H9 (cell line): ENCODE results near the gene PTCD2. TPM values are rescaled to one million over a fixed set of nuclear protein-coding genes. Genes with fewer than 3 reads are reported as not detected.

ENCODE experiments used
- DNase-seq: peaks from one replicate; pipeline ENCODE4 v3.0.0-alpha.2; 2017
- H2AFZ ChIP-seq: one replicate; pipeline ENCODE4 v1.6.1; 2013; ENCODE audit warnings: mild to moderate bottlenecking, low read length, control low read depth, moderate library complexity
- H2AK5ac ChIP-seq: 2 replicates; pipeline ENCODE4 v1.6.1; 2013; ENCODE audit warnings: low read length, control low read depth, mixed read lengths; ENCODE audit not compliant: insufficient read length
- H2BK120ac ChIP-seq: one replicate; pipeline ENCODE4 v1.6.1; 2013; ENCODE audit warnings: low read depth, mild to moderate bottlenecking, low read length, control low read depth, inconsistent platforms; ENCODE audit not compliant: poor library complexity, severe bottlenecking
- H2BK12ac ChIP-seq: 2 replicates; pipeline ENCODE4 v1.6.1; 2013; ENCODE audit warnings: low read length, control low read depth, mixed read lengths, low read depth; ENCODE audit not compliant: insufficient read length
- H2BK15ac ChIP-seq: 2 replicates; pipeline ENCODE4 v1.6.1; 2013; ENCODE audit warnings: low read depth, low read length, control low read depth
- H2BK20ac ChIP-seq: one replicate; pipeline ENCODE4 v1.6.1; 2013; ENCODE audit warnings: low read depth, mild to moderate bottlenecking, low read length, control low read depth, inconsistent platforms; ENCODE audit not compliant: poor library complexity, severe bottlenecking
- H2BK5ac ChIP-seq: 2 replicates; pipeline ENCODE4 v1.6.1; 2013; ENCODE audit warnings: low read length, control low read depth, mixed read lengths; ENCODE audit not compliant: insufficient read length
- H3K14ac ChIP-seq: 2 replicates; pipeline ENCODE4 v1.6.1; 2013; ENCODE audit warnings: low read length, control low read depth; ENCODE audit not compliant: insufficient read depth
- H3K18ac ChIP-seq: 2 replicates; pipeline ENCODE4 v1.6.1; 2013; ENCODE audit warnings: low read depth, mild to moderate bottlenecking, mixed read lengths, low read length, control low read depth; ENCODE audit not compliant: insufficient read length
- H3K23ac ChIP-seq: 2 replicates; pipeline ENCODE4 v1.6.1; 2013; ENCODE audit warnings: low read length, control low read depth, mixed read lengths, low read depth; ENCODE audit not compliant: insufficient read length
- H3K23me2 ChIP-seq: 2 replicates; pipeline ENCODE4 v1.6.1; 2013; ENCODE audit warnings: low read depth, mild to moderate bottlenecking, mixed read lengths, low read length, control low read depth; ENCODE audit not compliant: insufficient read length, poor library complexity, severe bottlenecking
- H3K27ac ChIP-seq: 2 replicates; pipeline ENCODE4 v1.5.1; 2013; ENCODE audit warnings: low read length, control low read depth, mixed read lengths, low read depth; ENCODE audit not compliant: insufficient read length
- H3K27me3 ChIP-seq: 2 replicates; pipeline ENCODE4 v1.6.1; 2013; ENCODE audit warnings: low read length, control low read depth, inconsistent platforms; ENCODE audit not compliant: insufficient read depth
- H3K4ac ChIP-seq: 2 replicates; pipeline ENCODE4 v1.6.1; 2013; ENCODE audit warnings: low read depth, mild to moderate bottlenecking, control low read depth, inconsistent platforms, low read length, moderate library complexity
- H3K4me1 ChIP-seq: 2 replicates; pipeline ENCODE4 v1.6.1; 2013; ENCODE audit warnings: low read length, control low read depth, inconsistent platforms; ENCODE audit not compliant: insufficient read depth
- H3K4me2 ChIP-seq: 2 replicates; pipeline ENCODE4 v1.6.1; 2013; ENCODE audit warnings: low read length, control low read depth, mixed read lengths; ENCODE audit not compliant: insufficient read length, insufficient read depth
- H3K56ac ChIP-seq: 2 replicates; pipeline ENCODE4 v1.6.1; 2013; ENCODE audit warnings: low read depth, mild to moderate bottlenecking, mixed read lengths, low read length, control low read depth; ENCODE audit not compliant: insufficient read length
- H3K79me1 ChIP-seq: 2 replicates; pipeline ENCODE4 v1.6.1; 2013; ENCODE audit warnings: low read depth, mild to moderate bottlenecking, moderate library complexity, low read length, control low read depth, inconsistent platforms; ENCODE audit not compliant: insufficient read depth, poor library complexity, severe bottlenecking
- H3K79me2 ChIP-seq: 2 replicates; pipeline ENCODE4 v1.6.1; 2013; ENCODE audit warnings: low read length, control low read depth, inconsistent platforms; ENCODE audit not compliant: insufficient read depth
- H3K9ac ChIP-seq: 2 replicates; pipeline ENCODE4 v1.6.1; 2013; ENCODE audit warnings: low read length, control low read depth, mixed read lengths; ENCODE audit not compliant: insufficient read length; ENCODE audit errors: extremely low read depth
- H3K9me3 ChIP-seq: one replicate; pipeline ENCODE4 v1.6.1; 2013; ENCODE audit warnings: low read depth, low read length, inconsistent platforms; ENCODE audit not compliant: control insufficient read depth
- H3T11ph ChIP-seq: one replicate; pipeline ENCODE4 v1.6.1; 2013; ENCODE audit warnings: mild to moderate bottlenecking, low read length, control low read depth, inconsistent platforms
- H4K20me1 ChIP-seq: one replicate; pipeline ENCODE4 v1.6.1; 2013; ENCODE audit not compliant: control insufficient read depth, insufficient read length, insufficient read depth
- H4K5ac ChIP-seq: 2 replicates; pipeline ENCODE4 v1.6.1; 2013; ENCODE audit warnings: low read depth, mild to moderate bottlenecking, mixed read lengths, low read length, control low read depth; ENCODE audit not compliant: insufficient read length
- H4K8ac ChIP-seq: replicated peaks from 2 replicates; pipeline ENCODE4 v1.6.1; 2013; ENCODE audit warnings: low read length, control low read depth, mixed read lengths, low read depth; ENCODE audit not compliant: insufficient read length
- H4K91ac ChIP-seq: 2 replicates; pipeline ENCODE4 v1.6.1; 2013; ENCODE audit warnings: low read depth, mild to moderate bottlenecking, moderate library complexity, mixed read lengths, low read length, control low read depth; ENCODE audit not compliant: insufficient read length
- H3K27ac Mint-ChIP-seq, 3 experiments: 2 replicates in 2 of 3; 3 replicates in 1 of 3; pipeline ENCODE4 v1.8.0; 2020 to 2021; ENCODE audit warnings: mixed read lengths in 3 of 3, mild to moderate bottlenecking in 1 of 3, moderate library complexity in 1 of 3
- H3K27me3 Mint-ChIP-seq: 2 replicates; pipeline ENCODE4 v1.8.0; 2021; ENCODE audit warnings: low read depth, mild to moderate bottlenecking, moderate library complexity, mixed read lengths
- H3K36me3 Mint-ChIP-seq, 3 experiments: 2 replicates in 2 of 3; 3 replicates in 1 of 3; pipeline ENCODE4 v1.8.0; 2020 to 2021; ENCODE audit warnings: low read depth in 3 of 3, mixed read lengths in 3 of 3; ENCODE audit not compliant: insufficient read depth in 1 of 3
- H3K4me1 Mint-ChIP-seq, 2 experiments: 2 replicates each; pipeline ENCODE4 v1.8.0; 2020; ENCODE audit warnings: mixed read lengths in 2 of 2
- H3K4me3 Mint-ChIP-seq, 2 experiments: 2 replicates in 1 of 2; 3 replicates in 1 of 2; pipeline ENCODE4 v1.8.0; 2020 to 2021; ENCODE audit warnings: mild to moderate bottlenecking in 2 of 2, mixed read lengths in 2 of 2, moderate library complexity in 1 of 2
- H3K9me3 Mint-ChIP-seq, 2 experiments: 2 replicates in 1 of 2; 3 replicates in 1 of 2; pipeline ENCODE4 v1.8.0; 2020; ENCODE audit warnings: mild to moderate bottlenecking in 2 of 2, mixed read lengths in 2 of 2, moderate library complexity in 1 of 2
- WGBS: extraction: QIAGEN DNeasy Blood & Tissue Kit; methylation state at CpG from one replicate; pipeline ENCODE4 v1.1.7; 2013; ENCODE audit warnings: missing lambda C conversion rate, low lambda C conversion rate, mixed read lengths; ENCODE audit not compliant: insufficient read length; ENCODE audit errors: extremely low coverage; 5-methylcytosine and 5-hydroxymethylcytosine counted together
- total RNA-seq: library from RNA; stranded (reverse); gene quantifications from 2 replicates; pipeline ENCODE4 v1.2.1, GENCODE V29; 2021
- TF ChIP-seq, protein P1 (sequence below): fragments of 200-600 bp; sonication (generic); conservative IDR thresholded peaks from 3 replicates; pipeline ENCODE4 v1.8.0; 2021; ENCODE audit warnings: antibody characterized with exemption, mild to moderate bottlenecking

The PTCD2 gene
- total RNA-seq, 1 experiment from 2014 or later = 12.7 TPM

DNA sequence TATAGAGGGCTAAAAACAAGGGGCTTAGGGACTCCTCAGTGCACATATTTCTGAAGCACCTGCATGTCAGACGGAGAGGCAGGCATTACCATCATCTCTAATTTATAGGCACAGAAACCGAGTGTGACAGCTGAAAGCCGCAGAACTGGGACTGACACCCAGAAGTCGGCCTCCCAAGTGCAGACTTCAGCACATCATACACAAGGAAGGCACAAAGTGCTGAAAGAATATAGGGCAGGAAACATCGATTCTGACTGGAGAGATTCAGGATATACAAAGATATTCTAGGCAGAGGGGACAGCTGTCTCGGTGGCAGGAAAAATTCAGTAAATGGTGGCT, 11.4 kb upstream of the PTCD2 start:
- H3K4me1 Mint-ChIP-seq = peaks cover 23 to 27% of the 10 kb centered on the region in 2 experiments
- no peak overlapping the region for H3K4ac ChIP-seq
- no peak overlapping the region for H2BK120ac ChIP-seq
- H2BK12ac ChIP-seq = no peak overlapping the region
- H3K56ac ChIP-seq = no peak overlapping the region
- TF ChIP-seq, protein P1, sequence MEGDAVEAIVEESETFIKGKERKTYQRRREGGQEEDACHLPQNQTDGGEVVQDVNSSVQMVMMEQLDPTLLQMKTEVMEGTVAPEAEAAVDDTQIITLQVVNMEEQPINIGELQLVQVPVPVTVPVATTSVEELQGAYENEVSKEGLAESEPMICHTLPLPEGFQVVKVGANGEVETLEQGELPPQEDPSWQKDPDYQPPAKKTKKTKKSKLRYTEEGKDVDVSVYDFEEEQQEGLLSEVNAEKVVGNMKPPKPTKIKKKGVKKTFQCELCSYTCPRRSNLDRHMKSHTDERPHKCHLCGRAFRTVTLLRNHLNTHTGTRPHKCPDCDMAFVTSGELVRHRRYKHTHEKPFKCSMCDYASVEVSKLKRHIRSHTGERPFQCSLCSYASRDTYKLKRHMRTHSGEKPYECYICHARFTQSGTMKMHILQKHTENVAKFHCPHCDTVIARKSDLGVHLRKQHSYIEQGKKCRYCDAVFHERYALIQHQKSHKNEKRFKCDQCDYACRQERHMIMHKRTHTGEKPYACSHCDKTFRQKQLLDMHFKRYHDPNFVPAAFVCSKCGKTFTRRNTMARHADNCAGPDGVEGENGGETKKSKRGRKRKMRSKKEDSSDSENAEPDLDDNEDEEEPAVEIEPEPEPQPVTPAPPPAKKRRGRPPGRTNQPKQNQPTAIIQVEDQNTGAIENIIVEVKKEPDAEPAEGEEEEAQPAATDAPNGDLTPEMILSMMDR = no peak
- H2BK15ac ChIP-seq = no peak overlapping the region
- no peaks in the 10 kb centered on the region for H3K27me3 Mint-ChIP-seq
- H4K91ac ChIP-seq = no peak overlapping the region
- H3K18ac ChIP-seq = no peak overlapping the region
- no peaks in the 10 kb centered on the region for H3K27me3 ChIP-seq
- peaks cover 11 to 46% (median 32%) of the 10 kb centered on the region in 3 experiments for H3K36me3 Mint-ChIP-seq
- no peak overlapping the region for H3K23ac ChIP-seq
- no peak overlapping the region for H2AFZ ChIP-seq
- no peak overlapping the region for H4K8ac ChIP-seq
- peak overlapping the region; percentile 56 to 96 (median 96); a peak in 6 of 7 replicates for H3K27ac Mint-ChIP-seq
- H2AK5ac ChIP-seq = no peak overlapping the region
- H2BK5ac ChIP-seq = no peak overlapping the region
- no peak overlapping the region for H4K5ac ChIP-seq
- H3T11ph ChIP-seq = no peak overlapping the region
- H3K4me3 Mint-ChIP-seq = peak overlapping the region; percentile 79 to 83
- peak overlapping the region; percentile 22 for H3K27ac ChIP-seq
- H2BK20ac ChIP-seq = no peak overlapping the region
- H4K20me1 ChIP-seq = no peaks in the 10 kb centered on the region
- H3K79me1 ChIP-seq = peaks cover 3% of the 10 kb centered on the region
- no peaks in the 10 kb centered on the region for H3K9me3 ChIP-seq
- H3K4me2 ChIP-seq = no peak overlapping the region
- H3K9me3 Mint-ChIP-seq = no peaks in the 10 kb centered on the region
- H3K4me1 ChIP-seq = peaks cover 4% of the 10 kb centered on the region; the same call in 1 of the 2 replicates
- no peak overlapping the region for H3K9ac ChIP-seq
- H3K23me2 ChIP-seq = no peaks in the 10 kb centered on the region
- DNase-seq = no peak
- no CpG with 5 or more reads among the region's 6 CpGs for WGBS
- no peak overlapping the region for H3K14ac ChIP-seq
- peaks cover 7% of the 10 kb centered on the region; the same call in 1 of the 2 replicates for H3K79me2 ChIP-seq
